Keratinocyte (primary cell): ENCODE data around the gene HYAL3. TPM values are rescaled to one million over a fixed set of nuclear protein-coding genes. Genes with fewer than 3 reads are reported as not detected.

ENCODE experiments used
- DNase-seq: peaks from one replicate; pipeline ENCODE4 v3.0.0-alpha.2; 2011; ENCODE audit warnings: low read depth, missing footprints, low spot score
- FAIRE-seq: peaks from 2 replicates; lab custom pipeline; 2011; peaks lifted over from hg19 to GRCh38; lab: Jason Lieb, UNC
- H2AFZ ChIP-seq: 2 replicates; pipeline ENCODE4 v1.6.0; 2012; ENCODE audit warnings: low read length, control low read depth, inconsistent platforms; ENCODE audit not compliant: control insufficient read depth
- H3K27ac ChIP-seq: 2 replicates; pipeline ENCODE4 v1.5.1; 2011; ENCODE audit warnings: low read length; ENCODE audit not compliant: control insufficient read depth, insufficient read depth
- H3K27me3 ChIP-seq: 3 replicates; pipeline ENCODE4 v1.6.0; 2011; ENCODE audit warnings: low read length; ENCODE audit not compliant: control insufficient read depth, insufficient read depth; ENCODE audit errors: extremely low read depth
- H3K36me3 ChIP-seq, 2 experiments: 2 replicates in 1 of 2; 3 replicates in 1 of 2; pipeline ENCODE4 v1.5.1; 2011; ENCODE audit warnings: low read length in 2 of 2, mild to moderate bottlenecking in 1 of 2; ENCODE audit not compliant: control insufficient read depth in 2 of 2, insufficient read depth in 2 of 2; ENCODE audit errors: extremely low read depth in 1 of 2
- H3K4me1 ChIP-seq: 3 replicates; pipeline ENCODE4 v1.5.1; 2011; ENCODE audit warnings: low read length; ENCODE audit not compliant: control insufficient read depth, insufficient read depth; ENCODE audit errors: extremely low read depth
- H3K4me2 ChIP-seq: 3 replicates; pipeline ENCODE4 v1.6.0; 2011; ENCODE audit warnings: low read depth, low read length; ENCODE audit not compliant: control insufficient read depth, insufficient read depth; ENCODE audit errors: extremely low read depth
- H3K4me3 ChIP-seq, 3 experiments: fragments of 200-600 bp in 1 of 3; sonication (generic) in 1 of 3; 2 replicates in 2 of 3; 3 replicates in 1 of 3; pipeline ENCODE4 v1.5.1; 2011 to 2016; ENCODE audit warnings: low read length in 3 of 3, mild to moderate bottlenecking in 3 of 3, control low read depth in 2 of 3, inconsistent platforms in 1 of 3, low read depth in 1 of 3, mixed read lengths in 1 of 3, mixed run types in 1 of 3, moderate library complexity in 1 of 3; ENCODE audit not compliant: control insufficient read depth in 2 of 3, insufficient read depth in 2 of 3; ENCODE audit errors: extremely low read depth in 1 of 3
- H3K79me2 ChIP-seq: 2 replicates; pipeline ENCODE4 v1.6.0; 2012; ENCODE audit warnings: low read length; ENCODE audit not compliant: control insufficient read depth, insufficient read depth
- H3K9ac ChIP-seq: 3 replicates; pipeline ENCODE4 v1.6.0; 2011; ENCODE audit warnings: low read length; ENCODE audit not compliant: control insufficient read depth, insufficient read depth; ENCODE audit errors: extremely low read depth
- H3K9me1 ChIP-seq: 3 replicates; pipeline ENCODE4 v1.6.0; 2011; ENCODE audit warnings: low read length; ENCODE audit not compliant: control insufficient read depth, insufficient read depth; ENCODE audit errors: extremely low read depth
- H3K9me3 ChIP-seq: 2 replicates; pipeline ENCODE4 v1.5.1; 2012; ENCODE audit warnings: low read depth, low read length; ENCODE audit not compliant: control insufficient read depth
- H4K20me1 ChIP-seq: 3 replicates; pipeline ENCODE4 v1.6.0; 2011; ENCODE audit warnings: low read length; ENCODE audit not compliant: control insufficient read depth, insufficient read depth; ENCODE audit errors: extremely low read depth
- EZH2 ChIP-seq: IDR thresholded peaks from one replicate; pipeline ENCODE4 v1.6.1; 2012; ENCODE audit warnings: inconsistent platforms, mild to moderate bottlenecking, low read length, moderate library complexity
- dilution Hi-C: fragments of 300-500 bp; cut with MboI; formaldehyde crosslinking; loops from one replicate; pipeline ENCODE4 v1.7.0; 2020; ENCODE audit warnings: low sequenced_read_pairs; ENCODE audit not compliant: extremely low pct_ligation_motif_present
- polyA plus RNA-seq, 5 experiments: library from polyadenylated mRNA; depleted of rRNA in 3 of 5; stranded (reverse) in 3 of 5; stranded (forward) in 1 of 5; unstranded in 1 of 5; fragments of >200 nt; gene quantifications; 1 replicate in 1 of 5; 2 replicates in 3 of 5; 3 replicates in 1 of 5; pipeline versions ENCODE4 v1.2.1 to v1.2.3, GENCODE V29; 2011 to 2012; ENCODE audit warnings: missing spikeins in 2 of 5, low read depth in 1 of 5, low replicate concordance in 1 of 5
- TF ChIP-seq, protein P1 (sequence below), 3 experiments: IDR thresholded peaks in 1 of 3; conservative IDR thresholded peaks in 1 of 3; optimal IDR thresholded peaks in 1 of 3; 2 replicates in 2 of 3; 3 replicates in 1 of 3; pipeline versions ENCODE3 to v1.5.1; 2011; ENCODE audit warnings: low read length in 3 of 3, mild to moderate bottlenecking in 3 of 3, moderate library complexity in 2 of 3, control low read depth in 1 of 3, inconsistent platforms in 1 of 3; ENCODE audit not compliant: insufficient read depth in 2 of 3; ENCODE audit errors: extremely low read depth in 1 of 3

Gene HYAL3
- polyA plus RNA-seq, 1 donor (not counting 4 experiments of a cell fraction or from before 2014, with no cell fraction given), result 6.6 TPM

DNA sequence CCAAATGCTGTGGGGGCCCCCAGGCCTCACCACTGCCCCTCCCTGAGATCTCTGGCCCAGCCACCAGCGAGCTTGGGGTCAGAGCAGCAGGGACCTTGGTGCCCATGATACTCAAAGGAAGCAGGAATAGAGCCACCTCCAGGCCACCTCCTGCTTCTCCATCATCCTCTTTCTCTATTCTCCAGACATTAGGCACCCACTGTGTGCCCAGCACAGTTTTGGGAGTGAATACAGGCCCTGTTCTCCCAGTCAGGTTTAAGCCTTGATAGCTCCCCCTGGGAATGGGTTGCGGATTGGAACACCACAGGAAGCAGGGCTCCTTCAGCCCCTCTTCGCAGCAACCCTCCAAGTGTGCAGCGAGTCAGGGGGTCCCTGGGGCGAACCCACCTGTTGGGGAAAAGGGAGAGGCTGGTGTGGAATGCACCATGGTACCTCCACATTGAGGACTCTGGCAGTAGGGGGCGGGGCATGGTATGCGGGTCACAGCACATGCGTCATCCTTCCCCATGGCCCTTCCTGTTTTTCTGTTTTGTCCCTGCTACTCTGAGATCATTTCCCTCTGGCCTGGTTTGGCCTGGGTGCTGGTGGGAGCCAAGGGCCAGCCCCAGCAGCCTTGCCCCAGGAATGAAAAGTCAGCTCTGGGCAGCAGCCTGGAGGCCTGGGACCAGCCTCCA is 44.5 kb downstream of the HYAL3 start:
- H3K36me3 ChIP-seq, result peaks cover 26 to 43% of the 10 kb centered on the region in 2 experiments

DNA sequence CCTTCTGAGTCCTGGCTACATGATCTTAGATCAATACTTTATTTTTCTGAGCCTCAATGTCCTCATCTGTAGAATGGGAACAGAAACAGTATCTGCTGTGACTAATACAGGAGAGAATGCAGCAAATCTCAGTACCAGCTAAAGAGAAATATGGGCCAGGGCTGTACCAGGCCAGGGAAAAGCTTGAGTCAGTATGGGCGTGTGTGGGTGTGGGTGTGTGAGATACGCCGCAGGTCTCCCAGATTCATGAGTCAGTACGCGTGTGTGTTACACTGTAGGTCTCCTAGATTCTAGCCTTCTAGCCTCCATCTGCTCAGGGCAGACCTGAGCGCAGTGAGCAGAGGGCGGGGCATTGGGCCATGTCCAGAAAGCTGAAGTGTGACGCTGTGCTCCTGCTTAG is 48.0 kb downstream of the HYAL3 start:
- peak; percentile 100 for FAIRE-seq
- H2AFZ ChIP-seq, result no peak overlapping the region
- H3K27ac ChIP-seq, result peak overlapping the region; percentile 81
- peak overlapping the region; percentile 55 for H3K9ac ChIP-seq
- peaks cover 57% of the 10 kb centered on the region for H3K4me1 ChIP-seq
- dilution Hi-C loops, result no loop called here
- H3K4me3 ChIP-seq, result no peak overlapping the region
- H3K36me3 ChIP-seq, result peaks cover 14 to 35% of the 10 kb centered on the region in 2 experiments
- peak overlapping the region; percentile 43 for H3K4me2 ChIP-seq
- DNase-seq, result peak; percentile 97
- H3K79me2 ChIP-seq, result peaks cover 60% of the 10 kb centered on the region
- peaks cover 11% of the 10 kb centered on the region for H4K20me1 ChIP-seq
- no peaks in the 10 kb centered on the region for H3K27me3 ChIP-seq
- peaks cover 3% of the 10 kb centered on the region for H3K9me1 ChIP-seq
- H3K9me3 ChIP-seq, result no peaks in the 10 kb centered on the region
- TF ChIP-seq EZH2, result no peak
- TF ChIP-seq, protein P1, sequence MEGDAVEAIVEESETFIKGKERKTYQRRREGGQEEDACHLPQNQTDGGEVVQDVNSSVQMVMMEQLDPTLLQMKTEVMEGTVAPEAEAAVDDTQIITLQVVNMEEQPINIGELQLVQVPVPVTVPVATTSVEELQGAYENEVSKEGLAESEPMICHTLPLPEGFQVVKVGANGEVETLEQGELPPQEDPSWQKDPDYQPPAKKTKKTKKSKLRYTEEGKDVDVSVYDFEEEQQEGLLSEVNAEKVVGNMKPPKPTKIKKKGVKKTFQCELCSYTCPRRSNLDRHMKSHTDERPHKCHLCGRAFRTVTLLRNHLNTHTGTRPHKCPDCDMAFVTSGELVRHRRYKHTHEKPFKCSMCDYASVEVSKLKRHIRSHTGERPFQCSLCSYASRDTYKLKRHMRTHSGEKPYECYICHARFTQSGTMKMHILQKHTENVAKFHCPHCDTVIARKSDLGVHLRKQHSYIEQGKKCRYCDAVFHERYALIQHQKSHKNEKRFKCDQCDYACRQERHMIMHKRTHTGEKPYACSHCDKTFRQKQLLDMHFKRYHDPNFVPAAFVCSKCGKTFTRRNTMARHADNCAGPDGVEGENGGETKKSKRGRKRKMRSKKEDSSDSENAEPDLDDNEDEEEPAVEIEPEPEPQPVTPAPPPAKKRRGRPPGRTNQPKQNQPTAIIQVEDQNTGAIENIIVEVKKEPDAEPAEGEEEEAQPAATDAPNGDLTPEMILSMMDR (optimal IDR thresholded peaks at IDR 0.05 in 1 of 3, IDR thresholded peaks at IDR 0.05 in 1 of 3, conservative IDR thresholded peaks at IDR 0.05 in 1 of 3; ENCODE audit: extremely low read depth in 1 of 3, insufficient read depth in 2 of 3, low read length in 3 of 3), result no peak

More for the DNA sequence above, 44.5 kb downstream of the HYAL3 start:
- Histone ChIP-seq H3K27ac (peak overlapping the region; percentile 71), H3K4me1 (peaks cover 36% of the 10 kb centered on the region), H3K79me2 (peaks cover 32% of the 10 kb centered on the region), H3K4me3 (no peak overlapping the region), H3K9me3 (no peaks in the 10 kb centered on the region), H3K9ac (peak overlapping the region; percentile 46), H2AFZ (no peak overlapping the region), H4K20me1 (peaks cover 9% of the 10 kb centered on the region), H3K27me3 (no peaks in the 10 kb centered on the region), H3K4me2 (peak overlapping the region; percentile 7), H3K9me1 (peaks cover 3% of the 10 kb centered on the region)
- peak; percentile 67 for FAIRE-seq
- dilution Hi-C loops, result no loop called here
- DNase-seq, result no peak
- no peak for TF ChIP-seq EZH2
- TF ChIP-seq, protein P1 (optimal IDR thresholded peaks at IDR 0.05 in 1 of 3, IDR thresholded peaks at IDR 0.05 in 1 of 3, conservative IDR thresholded peaks at IDR 0.05 in 1 of 3; ENCODE audit: extremely low read depth in 1 of 3, insufficient read depth in 2 of 3, low read length in 3 of 3), result no peak
